ENCODE measurements around the gene YY2.

DNA sequence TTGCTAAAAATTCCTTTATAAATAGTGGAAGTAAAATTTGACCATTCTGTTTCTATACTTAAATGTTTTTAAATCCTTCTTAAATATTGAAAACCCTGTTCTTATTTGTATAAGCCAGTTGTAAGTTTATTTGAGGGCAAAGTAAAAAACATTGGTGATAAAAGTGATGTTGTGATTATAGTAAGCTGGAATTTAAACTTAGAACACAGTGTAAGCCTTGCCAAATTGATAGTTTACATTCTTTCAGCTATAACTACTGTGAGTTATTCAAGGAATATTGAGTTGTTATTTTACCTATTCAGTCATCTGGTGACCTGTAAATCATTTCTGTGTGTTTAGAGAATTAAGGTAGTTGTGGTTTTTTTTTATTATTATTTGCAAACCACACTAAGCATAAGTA, 9.6 kb downstream of the YY2 start:
- TF ChIP-seq POLR2A (IDR thresholded peaks at IDR 0.05): no peak
- TF ChIP-seq, protein P1, sequence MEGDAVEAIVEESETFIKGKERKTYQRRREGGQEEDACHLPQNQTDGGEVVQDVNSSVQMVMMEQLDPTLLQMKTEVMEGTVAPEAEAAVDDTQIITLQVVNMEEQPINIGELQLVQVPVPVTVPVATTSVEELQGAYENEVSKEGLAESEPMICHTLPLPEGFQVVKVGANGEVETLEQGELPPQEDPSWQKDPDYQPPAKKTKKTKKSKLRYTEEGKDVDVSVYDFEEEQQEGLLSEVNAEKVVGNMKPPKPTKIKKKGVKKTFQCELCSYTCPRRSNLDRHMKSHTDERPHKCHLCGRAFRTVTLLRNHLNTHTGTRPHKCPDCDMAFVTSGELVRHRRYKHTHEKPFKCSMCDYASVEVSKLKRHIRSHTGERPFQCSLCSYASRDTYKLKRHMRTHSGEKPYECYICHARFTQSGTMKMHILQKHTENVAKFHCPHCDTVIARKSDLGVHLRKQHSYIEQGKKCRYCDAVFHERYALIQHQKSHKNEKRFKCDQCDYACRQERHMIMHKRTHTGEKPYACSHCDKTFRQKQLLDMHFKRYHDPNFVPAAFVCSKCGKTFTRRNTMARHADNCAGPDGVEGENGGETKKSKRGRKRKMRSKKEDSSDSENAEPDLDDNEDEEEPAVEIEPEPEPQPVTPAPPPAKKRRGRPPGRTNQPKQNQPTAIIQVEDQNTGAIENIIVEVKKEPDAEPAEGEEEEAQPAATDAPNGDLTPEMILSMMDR (IDR thresholded peaks at IDR 0.05): no peak
- TF ChIP-seq POLR2AphosphoS5 (IDR thresholded peaks at IDR 0.05): no peak
- no peak for TF ChIP-seq EP300 (IDR thresholded peaks at IDR 0.05; ENCODE audit: low read depth)

All from transverse colon (tissue), 4 donors.